Measurements from ENCODE around the gene E2F4.

GRCh38 chr16:67202426-67202825, 10.5 kb downstream of the E2F4 start:
- TF ChIP-seq CTCF (IDR thresholded peaks at IDR 0.05) (no peak), POLR2A (IDR thresholded peaks at IDR 0.05) (no peak)

Data from body of pancreas (tissue), 4 donors.